HepG2 (cell line): ENCODE measurements around the gene SPX.

ENCODE experiments used
- FOSL1 ChIP-seq: sonication (generic); formaldehyde crosslinking; IDR thresholded peaks from 2 replicates; pipeline ENCODE4 v1.9.0; 2021; ENCODE audit warnings: missing genetic modification reagents, borderline replicate concordance
- JUNB ChIP-seq: sonication (generic); formaldehyde crosslinking; IDR thresholded peaks from 2 replicates; pipeline ENCODE4 v1.8.0; 2022; ENCODE audit warnings: missing genetic modification reagents, mild to moderate bottlenecking, borderline replicate concordance
- MXI1 ChIP-seq: IDR thresholded peaks from 3 replicates; pipeline ENCODE4 v1.6.1; 2012; ENCODE audit warnings: low read depth, low read length, inconsistent platforms, borderline replicate concordance
- ZNF230 ChIP-seq: sonication (generic); formaldehyde crosslinking; IDR thresholded peaks from 2 replicates; pipeline ENCODE4 v1.4.0; 2020; ENCODE audit warnings: mild to moderate bottlenecking, missing genetic modification reagents
- ZNF350 ChIP-seq: sonication (generic); formaldehyde crosslinking; IDR thresholded peaks from 2 replicates; pipeline ENCODE4 v1.4.0; 2020; ENCODE audit warnings: mild to moderate bottlenecking, low read depth, missing genetic modification reagents, borderline replicate concordance
- ZNF891 ChIP-seq: sonication (generic); formaldehyde crosslinking; IDR thresholded peaks from 2 replicates; pipeline ENCODE4 v1.5.0; 2020; ENCODE audit warnings: mild to moderate bottlenecking, missing genetic modification reagents
- TF ChIP-seq, protein P1 (sequence below): sonication (generic); formaldehyde crosslinking; IDR thresholded peaks from 2 replicates; pipeline ENCODE4 v1.5.0; 2020; ENCODE audit warnings: mild to moderate bottlenecking, missing genetic modification reagents, moderate library complexity

DNA sequence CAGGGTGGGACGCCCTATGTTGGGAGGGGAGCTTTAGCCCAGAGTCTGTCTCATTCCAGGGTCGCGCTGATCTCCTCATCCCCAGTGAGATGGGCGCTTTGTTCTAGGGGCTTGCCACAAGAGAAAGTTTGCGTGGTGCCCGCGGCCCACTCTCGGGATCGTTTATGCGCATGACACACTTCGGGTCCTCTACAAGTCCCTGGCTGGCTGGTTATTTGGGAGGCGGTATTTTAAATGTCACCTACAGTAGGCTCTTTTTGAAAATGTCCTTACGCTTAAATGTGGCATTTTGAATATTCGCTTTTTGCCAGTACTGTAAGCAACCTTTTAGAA lies 24.0 kb upstream of the SPX start:
- TF ChIP-seq FOSL1 (CRISPR knock-in tag): no peak
- no peak for TF ChIP-seq ZNF230 (CRISPR knock-in tag)
- no peak for TF ChIP-seq ZNF891 (CRISPR knock-in tag)
- TF ChIP-seq JUNB: no peak
- no peak for TF ChIP-seq MXI1
- TF ChIP-seq ZNF350 (CRISPR knock-in tag): no peak
- TF ChIP-seq, protein P1, sequence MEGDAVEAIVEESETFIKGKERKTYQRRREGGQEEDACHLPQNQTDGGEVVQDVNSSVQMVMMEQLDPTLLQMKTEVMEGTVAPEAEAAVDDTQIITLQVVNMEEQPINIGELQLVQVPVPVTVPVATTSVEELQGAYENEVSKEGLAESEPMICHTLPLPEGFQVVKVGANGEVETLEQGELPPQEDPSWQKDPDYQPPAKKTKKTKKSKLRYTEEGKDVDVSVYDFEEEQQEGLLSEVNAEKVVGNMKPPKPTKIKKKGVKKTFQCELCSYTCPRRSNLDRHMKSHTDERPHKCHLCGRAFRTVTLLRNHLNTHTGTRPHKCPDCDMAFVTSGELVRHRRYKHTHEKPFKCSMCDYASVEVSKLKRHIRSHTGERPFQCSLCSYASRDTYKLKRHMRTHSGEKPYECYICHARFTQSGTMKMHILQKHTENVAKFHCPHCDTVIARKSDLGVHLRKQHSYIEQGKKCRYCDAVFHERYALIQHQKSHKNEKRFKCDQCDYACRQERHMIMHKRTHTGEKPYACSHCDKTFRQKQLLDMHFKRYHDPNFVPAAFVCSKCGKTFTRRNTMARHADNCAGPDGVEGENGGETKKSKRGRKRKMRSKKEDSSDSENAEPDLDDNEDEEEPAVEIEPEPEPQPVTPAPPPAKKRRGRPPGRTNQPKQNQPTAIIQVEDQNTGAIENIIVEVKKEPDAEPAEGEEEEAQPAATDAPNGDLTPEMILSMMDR (CRISPR knock-in tag): no peak
